Fibroblast of peridontal ligament (primary cell): ENCODE measurements around the gene KRTAP5-5.
"Not testable (repeated sequence)": the region's sequence is repeated elsewhere in the genome, so short reads cannot be mapped to it uniquely, and the experiment has no call there.

Experiments
- DNase-seq: peaks from one replicate; pipeline ENCODE4 v3.0.0-alpha.2; 2010; ENCODE audit errors: extremely low read depth

Gene KRTAP5-5

GRCh38 chr11:1656670-1657069, 27.1 kb downstream of the KRTAP5-5 start:
- no peak for DNase-seq

DNA sequence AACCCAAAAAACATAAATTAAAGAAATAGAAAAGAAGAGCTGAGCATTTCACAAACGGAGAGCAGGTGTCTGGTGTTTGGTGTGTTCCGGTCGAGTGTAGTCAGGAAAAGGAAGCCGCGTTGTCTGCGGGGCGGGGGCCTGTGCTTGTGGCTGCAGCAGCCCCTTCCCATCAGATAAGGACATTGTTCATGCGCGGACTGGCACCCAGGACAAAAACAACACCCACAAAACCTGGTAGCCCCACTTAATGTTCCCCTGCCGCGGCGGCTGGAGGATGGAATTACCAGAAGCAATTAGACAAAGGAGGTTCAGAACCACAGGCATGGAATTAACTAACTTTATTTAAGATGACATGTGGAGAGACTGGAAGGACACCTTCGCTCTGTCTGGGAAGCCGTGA, 29.9 kb downstream of the KRTAP5-5 start:
- DNase-seq, result no peak

- DNase-seq, result no peak
Measured at GRCh38 chr11:1660111-1660867, 30.7 kb downstream of the KRTAP5-5 start.

GRCh38 chr11:1661454-1662269, 32.1 kb downstream of the KRTAP5-5 start:
- DNase-seq, result not testable (repeated sequence)

DNA sequence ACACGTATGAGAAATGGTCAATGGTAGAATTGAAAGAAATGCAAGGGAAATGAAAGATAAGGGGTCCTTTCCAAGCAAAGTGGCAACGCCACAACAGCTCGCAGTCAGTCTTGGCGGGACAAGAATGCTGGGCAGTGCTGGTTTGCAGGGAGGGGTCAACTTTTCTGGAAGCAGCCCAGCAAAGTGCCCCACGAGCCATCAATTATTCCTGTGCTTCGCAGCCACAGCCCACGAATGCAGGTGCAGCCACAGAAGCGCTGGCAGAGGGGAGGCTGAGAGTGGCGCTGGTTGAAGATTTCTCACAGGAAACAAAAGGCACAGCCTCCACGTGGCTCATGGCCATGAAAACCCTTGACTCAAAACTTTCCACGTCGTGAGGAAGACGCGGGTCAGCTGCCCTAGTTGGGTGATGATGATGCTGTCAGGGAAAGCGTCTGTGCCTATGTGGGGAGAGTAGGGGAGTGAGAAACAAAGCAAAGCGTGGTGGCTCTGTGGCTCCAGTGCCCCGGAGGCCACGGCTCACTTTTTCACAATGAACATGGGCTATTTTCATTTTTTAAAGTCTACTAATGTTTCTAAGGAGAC, 33.2 kb downstream of the KRTAP5-5 start:
- DNase-seq, result not testable (repeated sequence)

- DNase-seq, result no peak
Measured at GRCh38 chr11:1665313-1665712, 35.7 kb downstream of the KRTAP5-5 start.

DNA sequence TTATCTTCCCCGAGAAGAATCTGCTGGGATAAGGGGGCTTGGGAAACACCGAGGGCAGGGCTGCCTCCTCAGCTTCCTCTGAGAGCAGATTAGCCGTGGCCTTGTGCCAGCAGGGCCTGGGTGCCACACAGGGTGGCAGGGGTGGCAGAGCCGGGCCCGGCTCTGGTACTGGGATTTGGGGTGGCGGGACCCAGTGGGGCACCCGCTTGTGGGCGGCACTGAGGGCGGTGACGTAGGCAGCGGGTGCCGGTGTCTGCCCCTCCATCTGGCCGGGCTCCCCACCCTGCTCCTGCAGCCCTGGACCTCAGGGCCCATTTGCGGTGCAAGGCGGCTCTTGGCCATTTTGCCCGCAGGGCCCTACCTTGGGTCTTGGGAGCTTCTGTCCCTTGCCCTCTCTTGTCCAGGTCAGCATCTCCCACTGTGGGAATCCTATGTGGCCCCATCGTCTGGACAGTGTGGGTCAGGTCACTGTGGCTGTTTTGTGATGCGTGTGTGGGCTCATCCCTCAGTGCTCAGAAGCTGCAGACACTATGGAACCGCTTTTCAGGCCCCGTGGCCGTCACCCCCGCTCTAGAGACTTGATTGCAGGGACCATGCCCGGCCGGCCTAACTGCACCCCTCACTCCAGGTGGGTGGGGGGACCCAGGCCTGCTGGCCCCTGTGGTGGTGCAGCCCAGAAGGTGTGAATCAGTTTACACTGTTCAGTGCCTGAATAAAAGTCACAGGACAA, 37.7 kb downstream of the KRTAP5-5 start:
- DNase-seq, result no peak

GRCh38 chr11:1667906-1668305, 38.3 kb downstream of the KRTAP5-5 start:
- no peak for DNase-seq

DNA sequence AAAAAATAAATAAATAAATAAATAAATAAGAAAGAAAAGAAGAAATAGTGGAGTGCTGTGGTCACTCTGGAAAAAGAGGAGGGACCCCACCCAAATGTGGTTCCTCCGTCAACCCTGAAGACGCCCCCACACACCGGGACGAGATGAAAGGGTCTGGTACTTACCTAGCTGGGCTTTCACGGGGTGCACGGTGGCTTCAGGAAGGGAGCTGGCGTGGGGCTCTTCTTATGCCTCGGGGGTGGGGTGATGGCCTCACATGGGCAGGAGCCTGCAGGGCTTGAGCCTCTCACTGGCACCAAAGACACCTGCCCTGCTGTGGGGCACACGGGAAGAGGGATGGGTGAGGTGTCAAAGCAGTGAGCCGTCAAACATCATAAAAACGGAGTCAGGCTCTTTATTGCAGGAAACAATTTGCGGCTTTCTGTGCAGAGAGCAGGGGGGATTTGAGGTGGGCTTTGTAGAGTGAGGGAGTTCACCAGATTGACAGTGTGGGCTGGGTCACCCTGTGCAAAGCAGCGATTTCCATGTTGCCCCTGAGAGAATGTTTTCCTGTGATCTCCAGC, 39.4 kb downstream of the KRTAP5-5 start:
- no peak for DNase-seq

- DNase-seq, result no peak
Measured at GRCh38 chr11:1669546-1670218, 40.1 kb downstream of the KRTAP5-5 start.

DNA sequence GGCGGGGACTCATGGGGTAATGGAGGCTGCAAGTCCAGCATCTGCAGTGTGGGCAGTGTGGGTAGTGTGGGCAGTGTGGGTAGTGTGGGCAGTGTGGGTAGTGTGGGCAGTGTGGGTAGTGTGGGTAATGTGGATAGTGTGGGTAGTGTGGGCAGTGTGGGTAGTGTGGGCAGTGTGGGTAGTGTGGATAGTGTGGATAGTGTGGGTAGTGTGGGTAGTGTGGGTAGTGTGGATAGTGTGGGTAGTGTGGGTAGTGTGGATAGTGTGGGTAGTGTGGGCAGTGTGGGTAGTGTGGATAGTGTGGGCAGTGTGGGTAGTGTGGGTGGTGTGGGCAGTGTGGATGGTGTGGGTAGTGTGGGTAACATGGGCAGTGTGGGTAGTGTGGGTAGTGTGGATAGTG, 40.9 kb downstream of the KRTAP5-5 start:
- not testable (repeated sequence) for DNase-seq

- no peak for DNase-seq
Measured at GRCh38 chr11:1670905-1671371, 41.4 kb downstream of the KRTAP5-5 start.

DNA sequence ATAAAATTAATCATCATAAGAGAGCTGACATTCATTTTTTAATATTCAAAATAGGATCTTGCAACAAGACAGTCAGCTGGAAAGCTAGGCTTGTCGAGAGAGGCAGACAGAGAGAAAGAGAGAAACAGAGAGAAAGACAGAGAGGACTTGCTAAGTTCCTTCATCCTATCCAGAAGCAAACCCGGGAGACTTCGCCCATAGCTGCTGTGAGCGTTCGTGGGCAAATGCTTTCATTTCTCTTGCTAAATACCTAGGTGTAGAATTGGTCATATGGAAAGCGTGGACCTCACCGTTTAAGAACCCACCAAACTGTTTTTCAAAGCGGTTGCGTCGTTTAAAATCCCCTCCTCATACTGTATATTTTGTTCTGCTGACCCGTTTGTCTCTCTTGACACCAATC, 42.1 kb downstream of the KRTAP5-5 start:
- no peak for DNase-seq

DNA sequence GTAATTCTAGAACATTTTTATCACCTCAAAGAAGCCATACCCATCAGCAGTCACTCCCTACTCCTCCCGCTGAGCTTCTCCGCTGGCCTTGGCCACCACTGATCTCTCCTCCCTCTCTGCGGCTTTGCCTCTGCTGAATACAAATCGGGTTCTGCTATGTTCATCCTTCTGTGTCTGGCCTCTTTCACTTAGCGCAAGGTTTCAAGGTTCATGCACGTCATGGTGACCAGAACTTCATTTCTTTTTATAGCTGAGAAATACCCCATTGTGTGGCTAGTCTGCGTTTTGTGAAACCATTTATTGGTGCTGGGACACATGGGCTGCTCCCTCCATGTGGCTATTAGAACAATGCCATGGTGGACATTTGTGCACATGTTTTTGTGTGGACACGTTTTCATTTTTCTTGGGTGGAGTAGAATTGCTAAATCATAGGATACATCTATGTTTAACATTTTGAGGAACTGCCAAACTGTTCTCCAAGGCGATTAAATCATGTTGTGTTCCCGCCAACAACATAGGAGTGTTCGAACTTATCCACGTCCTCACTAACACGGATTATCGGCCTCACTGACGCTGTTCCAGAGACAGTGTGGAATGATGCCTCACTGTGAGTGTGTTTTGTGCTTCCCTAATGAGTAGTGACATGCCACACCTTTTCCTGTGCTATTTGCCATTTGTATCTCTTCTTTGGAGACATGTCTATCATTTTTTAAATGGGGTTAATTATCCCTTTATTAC, 43.2 kb downstream of the KRTAP5-5 start:
- no peak for DNase-seq

DNA sequence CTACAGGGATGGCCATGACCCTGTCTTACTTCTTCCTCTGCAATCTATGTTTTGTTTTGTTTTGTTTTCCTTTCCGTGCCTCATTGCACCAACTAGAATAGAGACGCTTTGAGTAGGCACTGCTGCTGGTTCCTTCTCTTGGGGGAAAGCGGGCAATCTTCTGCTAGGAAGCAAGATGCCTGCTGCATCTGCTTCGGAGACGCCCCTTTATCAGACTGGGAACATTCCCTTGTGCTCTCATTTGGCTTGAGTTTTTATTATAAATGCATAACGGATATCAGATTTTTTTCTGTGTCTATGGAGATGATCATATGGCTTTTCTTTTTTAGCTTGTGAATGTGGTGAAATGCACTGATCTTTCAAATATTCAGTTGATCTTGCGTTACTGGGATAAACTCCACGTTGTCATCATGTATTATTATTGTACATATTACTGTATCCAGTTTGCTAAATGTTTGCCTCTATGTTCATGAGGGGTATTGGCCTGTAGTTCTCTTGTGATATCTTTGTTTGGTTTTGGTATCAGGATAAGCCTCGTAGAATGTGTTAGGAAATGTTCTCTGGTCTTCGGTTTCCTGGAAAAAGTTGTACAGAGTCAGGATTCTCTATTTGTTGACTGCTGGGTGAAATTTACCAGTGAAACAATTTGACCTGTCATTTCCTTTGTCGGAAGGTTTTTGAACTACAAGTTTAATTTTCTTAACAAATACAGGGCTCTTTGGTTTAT, 44.0 kb downstream of the KRTAP5-5 start:
- no peak for DNase-seq

DNA sequence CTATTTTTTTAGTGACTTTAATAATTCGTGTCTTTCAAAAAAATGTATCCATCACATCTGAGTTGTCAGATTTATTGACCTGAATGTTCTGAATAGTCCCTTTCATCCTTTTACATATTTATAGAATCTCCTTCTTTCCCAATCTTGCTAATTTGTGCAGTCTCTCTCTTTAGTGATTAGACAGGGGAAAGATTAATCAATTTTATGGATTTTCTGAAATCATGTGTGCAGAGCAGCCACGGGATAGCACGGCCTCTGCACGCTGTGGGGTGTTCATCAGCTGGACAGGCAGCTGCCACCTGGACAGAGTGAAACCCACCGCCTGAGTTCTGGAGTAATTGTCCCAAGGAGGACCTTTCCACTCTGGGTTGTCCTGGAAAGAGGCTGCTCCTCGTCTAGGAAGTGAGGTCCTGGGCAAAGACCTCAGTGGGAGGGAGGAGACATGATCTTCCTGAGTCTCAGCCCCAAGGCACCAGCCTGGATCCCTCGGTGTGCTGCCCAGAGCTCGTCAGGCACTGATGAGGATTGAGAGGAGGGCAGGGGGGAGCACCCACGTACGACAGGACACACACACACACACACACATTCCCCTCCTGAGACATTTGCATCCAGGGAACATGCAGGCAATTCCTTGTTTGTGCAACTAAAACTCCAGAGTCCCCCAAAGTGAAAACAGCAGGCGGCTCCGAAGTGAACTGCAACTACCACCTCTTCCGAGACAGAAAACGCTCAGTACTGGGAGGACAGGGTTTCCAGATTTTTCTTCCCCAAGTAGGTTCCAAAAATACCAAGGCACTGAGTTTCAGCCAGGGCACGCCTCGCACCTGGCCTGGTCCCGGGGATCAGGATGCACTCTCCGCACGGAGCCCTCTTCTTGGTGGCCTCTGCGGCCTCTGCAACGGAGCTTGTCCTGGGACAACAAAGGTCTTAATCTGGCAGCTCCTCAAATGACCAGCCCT, 44.9 kb downstream of the KRTAP5-5 start:
- no peak for DNase-seq

DNA sequence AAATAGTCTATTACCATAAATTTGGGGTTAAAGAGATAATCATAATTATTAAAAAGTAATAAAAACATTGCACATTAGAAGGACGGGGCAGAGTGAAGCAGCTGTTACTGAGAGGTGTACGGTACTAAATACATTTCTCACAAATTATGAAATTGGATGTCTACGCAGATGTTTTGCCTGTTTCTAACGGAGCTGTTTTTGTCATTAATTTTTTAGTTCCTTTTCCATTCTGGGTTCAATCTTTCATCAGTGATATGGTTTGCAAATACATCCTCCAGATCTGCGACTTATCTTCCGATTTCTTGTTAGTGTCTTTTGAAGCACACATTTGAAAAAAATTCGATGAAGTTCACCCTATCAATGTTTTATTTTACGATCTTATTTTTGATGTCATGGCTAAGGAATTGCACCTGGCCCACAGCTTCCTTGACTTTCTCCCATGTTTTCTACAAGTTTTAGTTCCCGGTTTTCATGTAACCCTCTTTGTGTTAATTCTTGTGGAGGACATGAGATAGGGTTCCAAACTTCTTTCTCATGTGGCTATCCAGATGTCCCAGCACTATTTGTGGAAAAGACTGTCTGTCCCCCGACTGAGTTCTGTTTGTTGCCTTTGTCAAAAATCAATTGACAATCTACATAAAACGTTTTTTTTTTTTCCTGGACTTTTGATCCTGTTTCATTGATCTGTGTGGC, 46.1 kb downstream of the KRTAP5-5 start:
- DNase-seq, result no peak

GRCh38 chr11:1676229-1676740, 46.7 kb downstream of the KRTAP5-5 start:
- DNase-seq, result no peak
